Pancreas (tissue), 10 donors: ENCODE results near the gene BCL11B. TPM values are rescaled to one million over a fixed set of nuclear protein-coding genes. Genes with fewer than 3 reads are reported as not detected.

ENCODE experiments used
- ATAC-seq, 4 donors: fragments of 200-7000 bp; cut with Tn5 transposase; one replicate each; pipeline versions ENCODE4 v1.8.0 to v1.9.1; 2020; ENCODE audit warnings: mild to moderate bottlenecking in 4 of 4, moderate library complexity in 4 of 4
- DNase-seq, 6 donors: peaks; one replicate each; pipeline ENCODE4 v3.0.0-alpha.2; 2020
- FAIRE-seq: peaks from 2 replicates; lab custom pipeline; 2012; peaks lifted over from hg19 to GRCh38; lab: Jason Lieb, UNC
- H3K27ac ChIP-seq, 4 donors: fragments of 200-600 bp; sonication (generic); 1 replicate in 3 of 4; 2 replicates in 1 of 4; pipeline versions ENCODE4 v1.5.0 to v1.8.0; 2020
- H3K27me3 ChIP-seq, 4 donors: fragments of 200-600 bp; one replicate each; pipeline ENCODE4 v1.8.0; 2021
- H3K36me3 ChIP-seq, 3 donors: fragments of 200-600 bp; sonication (generic) in 1 of 3; one replicate each; pipeline versions ENCODE4 v1.5.0 to v1.8.0; 2020 to 2021
- H3K4me1 ChIP-seq, 3 donors: fragments of 200-600 bp; one replicate each; pipeline ENCODE4 v1.8.0; 2021
- H3K4me3 ChIP-seq, 4 donors: fragments of 200-600 bp; sonication (generic) in 2 of 4; one replicate each; pipeline versions ENCODE4 v1.5.0 to v1.8.0; 2020 to 2021
- H3K9me3 ChIP-seq, 4 donors: fragments of 200-600 bp; one replicate each; pipeline ENCODE4 v1.8.0; 2021
- WGBS, 2 donors: extraction: QIAGEN DNeasy Blood & Tissue Kit; methylation state at CpG; one replicate each; pipeline ENCODE4 v1.1.7; 2013; 5-methylcytosine and 5-hydroxymethylcytosine counted together
- intact Hi-C, 3 donors: fragments of 100-400 bp; cut with DNase I; formaldehyde crosslinking; loops; one replicate each; pipeline versions ENCODE4 v1.11.1 to v1.14.2; 2022
- polyA plus RNA-seq, 2 donors: library from polyadenylated mRNA; stranded (reverse); fragments of 200-250 nt; gene quantifications; one replicate each; pipeline ENCODE4 v1.2.3, GENCODE V29; 2013
- total RNA-seq, 6 donors: library from RNA; stranded (reverse); fragmentation: NEBNext Ultra II Directional in 4 of 6; extraction: Animal tissue kit (Norgen Biotek cat#: 25700) in 4 of 6; gene quantifications; one replicate each; pipeline versions ENCODE4 v1.2.1 to v1.2.4, GENCODE V29; 2021 to 2023
- TF ChIP-seq, protein P1 (sequence below), 4 donors: fragments of 200-600 bp; sonication (generic) in 3 of 4; IDR thresholded peaks; one replicate each; pipeline versions ENCODE4 v1.5.0 to v1.8.0; 2021; ENCODE audit warnings: antibody characterized with exemption in 4 of 4
- donor health status: healthy with polysubstance abuse.
- donor health status: DM: no; HTN: no; CAD: no; lungs with moderate emphysema.
- donor health status: DM: no; HTN: no; CAD: no.
- donor health status: control.
- donor health status: control.
- donor health status: Bipolar disorder and iron deficiency.
- donor health status: DM: yes; HTN: yes; CAD: no.
- donor health status: DM: no; HTN: no; CAD: no.
- donor health status: DM: no; HTN: no; CAD: no.
- donor health status: DM: yes; HTN: yes; CAD: no.

Gene BCL11B
- total and polyA plus RNA-seq, 8 donors: 0.04 to 0.47 (median 0.27) TPM

DNA sequence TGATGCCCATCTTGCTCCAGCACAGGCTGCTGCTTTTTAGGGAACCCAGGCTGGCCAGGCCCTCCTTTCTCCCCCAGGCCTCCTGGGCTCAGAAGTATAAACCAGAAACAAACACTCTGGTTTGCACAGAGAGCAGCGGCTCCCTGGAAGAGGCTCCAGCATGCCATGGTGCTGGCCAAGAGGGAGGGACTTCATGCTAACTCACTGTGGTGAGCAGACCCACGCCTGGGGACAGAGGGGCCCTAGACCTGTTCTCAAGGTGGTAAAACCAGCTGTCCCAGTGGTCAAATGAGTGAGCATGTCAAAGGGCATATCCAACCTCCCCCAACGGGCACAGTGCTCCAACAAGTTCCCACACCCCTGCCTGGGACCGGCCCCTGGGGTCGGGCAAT is 15.5 kb downstream of the BCL11B start:
- no peaks in the 10 kb centered on the region for H3K9me3 ChIP-seq
- no peaks in the 10 kb centered on the region for H3K36me3 ChIP-seq
- no peaks in the 10 kb centered on the region for H3K4me1 ChIP-seq
- 54 to 74% methylated on average over 5 of the region's 5 CpGs for WGBS, 2 donors
- TF ChIP-seq, protein P1, sequence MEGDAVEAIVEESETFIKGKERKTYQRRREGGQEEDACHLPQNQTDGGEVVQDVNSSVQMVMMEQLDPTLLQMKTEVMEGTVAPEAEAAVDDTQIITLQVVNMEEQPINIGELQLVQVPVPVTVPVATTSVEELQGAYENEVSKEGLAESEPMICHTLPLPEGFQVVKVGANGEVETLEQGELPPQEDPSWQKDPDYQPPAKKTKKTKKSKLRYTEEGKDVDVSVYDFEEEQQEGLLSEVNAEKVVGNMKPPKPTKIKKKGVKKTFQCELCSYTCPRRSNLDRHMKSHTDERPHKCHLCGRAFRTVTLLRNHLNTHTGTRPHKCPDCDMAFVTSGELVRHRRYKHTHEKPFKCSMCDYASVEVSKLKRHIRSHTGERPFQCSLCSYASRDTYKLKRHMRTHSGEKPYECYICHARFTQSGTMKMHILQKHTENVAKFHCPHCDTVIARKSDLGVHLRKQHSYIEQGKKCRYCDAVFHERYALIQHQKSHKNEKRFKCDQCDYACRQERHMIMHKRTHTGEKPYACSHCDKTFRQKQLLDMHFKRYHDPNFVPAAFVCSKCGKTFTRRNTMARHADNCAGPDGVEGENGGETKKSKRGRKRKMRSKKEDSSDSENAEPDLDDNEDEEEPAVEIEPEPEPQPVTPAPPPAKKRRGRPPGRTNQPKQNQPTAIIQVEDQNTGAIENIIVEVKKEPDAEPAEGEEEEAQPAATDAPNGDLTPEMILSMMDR (IDR thresholded peaks at IDR 0.05): no peak
- no peak overlapping the region for H3K27ac ChIP-seq
- H3K4me3 ChIP-seq: no peak overlapping the region
- DNase-seq (no peak), ATAC-seq (no peak), FAIRE-seq (no peak)
- H3K27me3 ChIP-seq: peaks cover 0 to 2% (median 0%) of the 10 kb centered on the region in 4 donors
- intact Hi-C loops: no loop called here

DNA sequence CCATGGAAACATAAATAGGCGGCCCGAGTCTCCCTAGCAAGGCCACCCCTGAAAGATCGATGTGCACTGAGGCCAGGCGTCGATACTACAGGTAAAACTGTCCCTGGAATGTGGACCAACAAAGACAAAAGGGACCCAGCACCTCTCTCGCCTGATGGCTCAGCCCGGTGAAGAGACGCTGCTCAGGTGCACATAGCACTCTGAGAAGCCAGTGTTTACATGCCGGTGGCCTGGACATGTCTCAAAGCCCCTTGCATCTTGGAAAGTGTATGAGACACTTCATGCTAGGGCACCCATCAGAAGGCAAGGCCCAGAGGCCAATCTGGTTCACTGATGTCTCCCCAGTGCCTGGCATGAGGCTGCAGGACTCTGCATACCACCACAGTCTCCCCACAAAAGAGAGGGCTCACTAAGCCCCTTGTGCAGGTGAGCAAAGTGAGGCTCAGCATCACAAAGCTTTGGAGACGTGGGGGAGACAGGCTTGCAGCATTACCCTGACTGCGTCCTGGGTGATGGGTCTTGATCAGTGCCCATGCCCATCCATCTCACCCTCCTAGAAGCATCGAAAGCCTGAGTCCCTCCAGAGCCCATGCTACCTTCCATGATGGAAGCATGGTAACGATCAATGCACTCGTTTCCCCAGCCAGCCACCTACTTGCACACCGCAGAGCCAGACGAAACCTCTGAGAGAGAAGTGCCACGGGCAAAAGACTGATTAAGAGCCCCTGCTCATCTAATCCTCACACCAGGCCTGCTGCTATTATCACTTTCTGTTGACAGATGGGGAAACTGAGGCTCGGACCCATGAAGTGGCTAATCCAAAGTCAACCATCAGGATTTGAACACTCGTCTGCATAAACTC is 16.1 kb downstream of the BCL11B start:
- Histone ChIP-seq H3K9me3 (no peaks in the 10 kb centered on the region), H3K36me3 (no peaks in the 10 kb centered on the region), H3K27ac (no peak overlapping the region), H3K4me3 (no peak overlapping the region), H3K27me3 (peaks cover 0 to 6% (median 0%) of the 10 kb centered on the region in 4 donors), H3K4me1 (no peaks in the 10 kb centered on the region)
- ATAC-seq: no peak
- WGBS, 2 donors: 50 to 67% methylated on average over 19 of the region's 19 CpGs
- intact Hi-C loops: no loop called here
- FAIRE-seq: no peak
- no peak for DNase-seq
- TF ChIP-seq, protein P1 (IDR thresholded peaks at IDR 0.05): no peak

DNA sequence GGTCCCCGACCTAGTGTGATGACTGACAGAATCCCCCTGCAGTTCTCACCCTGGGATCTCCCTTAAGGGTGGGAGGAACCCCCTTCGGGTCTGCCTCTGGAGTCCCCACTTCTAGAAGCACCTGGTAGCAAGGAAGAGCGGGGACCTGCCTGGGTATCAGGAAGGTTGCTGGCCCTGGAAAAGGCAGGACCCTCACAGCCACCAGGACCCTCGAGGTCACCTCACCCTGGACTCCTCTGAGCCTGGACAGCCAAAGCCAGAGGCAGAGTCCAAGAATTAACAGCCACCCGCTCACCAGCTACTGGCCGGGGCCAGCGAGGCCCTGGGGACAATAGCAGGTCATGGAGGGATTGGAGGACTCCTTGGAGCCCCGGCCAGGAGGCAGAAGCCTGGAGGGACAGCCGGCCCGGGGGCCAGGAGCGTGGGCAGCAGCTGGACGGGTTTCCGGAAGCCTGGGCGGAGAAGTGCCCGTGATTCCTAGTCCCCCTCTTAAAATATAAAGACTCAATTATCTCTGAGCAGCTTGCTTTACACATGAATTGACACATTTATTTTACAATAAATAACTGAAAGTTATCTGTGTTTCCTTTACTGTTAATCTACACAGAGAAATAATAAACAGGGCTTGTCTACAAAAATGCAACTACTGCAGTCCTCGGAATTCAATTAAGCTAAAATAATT is 17.5 kb downstream of the BCL11B start:
- ATAC-seq (no peak), FAIRE-seq (no peak), DNase-seq (no peak)
- Histone ChIP-seq H3K4me3 (no peak overlapping the region), H3K27me3 (peaks cover 0 to 6% (median 0%) of the 10 kb centered on the region in 4 donors), H3K4me1 (no peaks in the 10 kb centered on the region), H3K27ac (no peak overlapping the region), H3K36me3 (no peaks in the 10 kb centered on the region), H3K9me3 (no peaks in the 10 kb centered on the region)
- intact Hi-C loops: no loop called here
- WGBS, 2 donors: 63 to 77% methylated on average over 16 of the region's 16 CpGs
- TF ChIP-seq, protein P1 (IDR thresholded peaks at IDR 0.05): no peak

DNA sequence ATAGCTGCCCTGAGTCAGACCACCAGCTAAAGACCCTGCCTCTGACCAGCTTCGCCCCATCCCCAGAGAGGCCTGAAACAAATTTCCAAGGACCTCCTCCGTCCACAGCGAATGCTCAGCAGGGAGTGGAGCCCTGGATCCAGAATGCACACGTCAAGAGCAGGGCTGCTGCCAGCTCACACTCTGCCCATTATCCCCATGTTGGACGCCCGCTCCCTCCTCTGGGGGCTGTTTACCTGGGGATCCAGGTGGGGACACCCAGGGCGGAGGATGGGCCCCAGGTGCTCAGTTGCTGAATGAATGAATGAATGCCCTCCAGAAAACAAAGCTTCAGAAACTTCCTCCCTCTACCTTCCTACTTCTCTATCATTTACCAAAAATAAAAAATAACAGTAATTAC is 18.1 kb downstream of the BCL11B start:
- Histone ChIP-seq H3K4me1 (no peaks in the 10 kb centered on the region), H3K9me3 (no peaks in the 10 kb centered on the region), H3K4me3 (no peak overlapping the region), H3K27ac (no peak overlapping the region), H3K27me3 (peaks cover 0 to 6% (median 0%) of the 10 kb centered on the region in 4 donors), H3K36me3 (no peaks in the 10 kb centered on the region)
- DNase-seq (no peak), ATAC-seq (no peak), FAIRE-seq (no peak)
- WGBS, 2 donors: 68 to 79% methylated on average over 7 of the region's 7 CpGs
- intact Hi-C loops: no loop called here
- TF ChIP-seq, protein P1 (IDR thresholded peaks at IDR 0.05): no peak
